GM19328 (cell line): ENCODE measurements around the gene DENND1A.
"Not testable (repeated sequence)": the region's sequence is repeated elsewhere in the genome, so short reads cannot be mapped to it uniquely, and the experiment has no call there.

Experiments used
- ATAC-seq: cut with Tn5 transposase; IDR thresholded peaks from one replicate; pipeline ENCODE4 v1.9.1; 2021; ENCODE audit warnings: mild to moderate bottlenecking, moderate library complexity; ENCODE audit not compliant: unreplicated experiment

The DENND1A gene

GRCh38 chr9:123925161-123925560, 4.8 kb downstream of the DENND1A start:
- no peak for ATAC-seq

DNA sequence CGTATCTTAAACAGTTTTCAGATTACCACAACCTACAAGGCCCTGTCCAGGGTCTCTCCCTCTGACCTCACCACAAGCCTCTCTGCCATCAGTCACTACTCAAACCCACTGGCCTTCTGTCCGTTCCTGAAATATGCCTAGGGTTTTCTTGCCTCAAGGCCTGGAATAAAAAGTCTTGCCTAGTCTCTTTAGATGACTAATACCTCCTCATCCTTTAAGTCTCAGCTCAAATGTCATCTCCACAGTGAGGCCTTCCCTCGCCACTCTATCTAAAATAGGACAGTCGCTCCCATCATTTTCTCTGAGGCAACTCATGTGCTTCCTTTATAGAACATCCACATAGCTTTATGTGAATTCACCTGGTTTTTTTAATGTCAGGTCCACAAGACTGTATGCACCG, 5.2 kb downstream of the DENND1A start:
- ATAC-seq = no peak

DNA sequence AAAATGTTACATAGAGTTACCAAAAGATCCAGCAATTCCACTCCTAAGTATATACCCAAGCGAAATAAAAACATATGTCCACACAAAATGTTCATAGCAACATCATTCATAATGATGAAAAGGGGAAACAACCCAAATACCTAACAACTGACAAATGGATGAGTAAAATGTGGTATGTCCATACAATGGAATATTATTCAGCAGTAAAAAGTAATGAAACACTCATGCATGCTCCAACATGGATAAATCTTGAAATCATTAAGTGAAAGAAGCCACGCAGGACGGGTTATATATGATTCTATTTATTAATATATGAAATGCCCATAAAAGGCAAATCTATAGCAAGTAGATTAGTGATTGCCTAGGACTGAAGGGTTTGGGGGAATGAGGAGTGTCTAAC, 6.0 kb downstream of the DENND1A start:
- no peak for ATAC-seq

DNA sequence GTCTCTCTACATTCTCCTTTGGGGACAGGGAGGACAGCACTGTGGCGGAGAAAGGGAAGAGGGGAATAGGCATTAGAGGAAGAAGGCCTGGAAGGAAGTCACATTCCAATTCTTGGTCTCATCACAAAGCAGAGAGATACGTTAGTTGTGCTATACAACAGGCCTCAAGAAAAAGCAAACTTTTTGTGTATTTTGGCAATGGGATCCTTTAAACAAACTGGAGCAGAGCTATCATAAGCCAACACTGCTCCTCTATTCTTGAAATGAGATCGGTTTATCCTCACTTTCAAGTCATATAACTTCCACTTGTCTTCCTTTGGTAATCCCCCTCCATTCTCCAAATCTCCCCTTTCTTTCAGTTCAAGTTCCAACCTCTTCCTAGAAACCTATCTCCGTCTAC, 6.5 kb downstream of the DENND1A start:
- no peak for ATAC-seq

- ATAC-seq = no peak
Observed at GRCh38 chr9:123922911-123923310, 7.0 kb downstream of the DENND1A start.

DNA sequence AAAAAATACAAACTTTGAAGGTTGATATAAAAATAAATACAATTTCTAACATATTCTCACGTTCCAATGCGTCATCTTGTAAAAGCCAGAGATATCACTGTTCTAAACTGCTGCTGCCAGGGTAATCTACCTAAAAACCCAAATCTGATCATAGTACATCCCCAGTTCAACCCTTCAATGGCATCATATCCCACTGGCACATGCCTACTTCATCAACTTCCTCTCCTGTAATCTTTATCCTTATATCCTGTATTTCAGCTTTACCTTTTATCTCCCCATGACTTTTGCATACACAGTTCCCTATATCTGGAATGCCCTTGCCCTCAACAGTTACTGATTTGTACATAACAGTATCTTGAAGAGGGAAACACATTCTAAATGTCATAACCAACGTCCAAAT, 7.5 kb downstream of the DENND1A start:
- no peak for ATAC-seq

DNA sequence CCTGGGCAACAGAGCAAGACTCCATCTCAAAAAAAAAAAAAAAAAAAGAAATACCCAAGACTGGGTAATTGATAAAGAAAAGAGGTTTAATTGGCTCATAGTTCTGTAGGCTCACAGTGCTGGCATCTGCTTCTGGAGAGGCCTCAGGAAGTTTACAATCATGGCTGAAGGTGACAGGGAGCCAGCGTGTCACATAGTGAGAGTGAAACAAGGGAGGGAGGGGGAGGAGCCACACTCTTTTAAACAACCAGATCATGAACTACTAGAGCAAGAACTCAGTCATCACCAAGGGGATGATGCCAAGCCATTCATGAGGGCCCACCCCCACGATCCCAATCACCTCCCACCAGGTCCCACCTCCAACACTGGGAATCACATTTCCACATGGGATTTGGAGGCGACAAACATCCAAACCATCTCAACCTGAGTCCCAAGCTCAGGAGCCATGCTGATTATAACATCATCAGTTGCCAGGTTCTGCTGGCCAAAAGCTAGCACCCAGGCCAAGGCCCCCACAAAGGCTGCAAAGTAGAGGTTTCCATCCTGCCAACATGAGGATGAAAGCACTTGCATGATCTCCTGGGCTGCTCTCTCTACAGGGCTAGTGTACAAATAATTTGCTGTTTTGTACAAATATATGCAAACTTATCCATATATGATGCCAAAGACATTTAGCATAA, 15.3 kb downstream of the DENND1A start:
- no peak for ATAC-seq

GRCh38 chr9:123912167-123912897, 17.6 kb downstream of the DENND1A start:
- ATAC-seq = no peak

GRCh38 chr9:123911024-123911423, 18.9 kb downstream of the DENND1A start:
- ATAC-seq = no peak

DNA sequence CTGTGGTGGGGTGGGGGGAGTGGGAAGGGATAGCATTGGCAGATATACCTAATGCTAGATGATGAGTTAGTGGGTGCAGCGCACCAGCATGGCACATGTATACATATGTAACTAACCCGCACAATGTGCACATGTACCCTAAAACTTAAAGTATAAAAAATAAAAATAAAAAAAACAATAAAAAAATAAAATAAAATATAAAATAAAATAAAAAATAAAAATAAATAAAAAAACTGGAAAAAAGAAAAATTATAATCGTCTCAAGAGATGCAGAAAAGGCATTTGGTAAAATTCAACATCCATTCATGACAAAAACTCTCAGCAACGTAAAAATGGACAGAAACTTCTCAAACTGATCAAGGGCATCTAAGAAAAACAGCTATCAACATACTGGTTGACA, 20.7 kb downstream of the DENND1A start:
- ATAC-seq = not testable (repeated sequence)

DNA sequence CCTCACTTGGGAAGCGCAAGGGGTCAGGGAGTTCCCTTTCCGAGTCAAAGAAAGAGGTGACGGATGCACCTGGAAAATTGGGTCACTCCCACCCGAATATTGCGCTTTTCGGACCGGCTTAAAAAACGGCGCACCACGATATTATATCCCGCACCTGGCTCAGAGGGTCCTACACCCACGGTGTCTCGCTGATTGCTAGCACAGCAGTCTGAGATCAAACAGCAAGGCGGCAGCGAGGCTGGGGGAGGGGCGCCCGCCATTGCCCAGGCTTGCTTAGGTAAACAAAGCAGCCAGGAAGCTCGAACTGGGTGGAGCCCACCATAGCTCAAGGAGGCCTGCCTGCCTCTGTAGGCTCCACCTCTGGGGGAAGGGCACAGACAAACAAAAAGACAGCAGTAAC, 26.4 kb downstream of the DENND1A start:
- ATAC-seq = not testable (repeated sequence)

DNA sequence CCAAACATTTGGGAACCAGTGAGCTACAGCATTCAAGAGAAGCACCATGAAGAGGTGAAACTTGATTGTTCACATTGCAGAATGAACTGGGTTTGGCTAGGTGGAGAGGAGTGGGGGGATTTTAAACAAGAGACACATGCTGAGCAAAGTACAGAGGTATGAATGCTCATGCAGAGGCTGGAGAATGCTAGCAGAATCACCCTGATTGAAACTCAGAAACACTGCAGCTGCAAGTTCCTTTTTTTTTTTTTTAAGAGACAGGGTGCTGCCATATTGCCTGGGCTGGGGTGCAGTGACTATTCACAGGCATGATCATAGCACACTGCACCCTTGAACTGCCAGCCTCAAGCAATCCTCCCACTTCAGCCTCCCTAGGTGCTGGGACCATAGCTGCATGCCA, 35.1 kb downstream of the DENND1A start:
- ATAC-seq = no peak

DNA sequence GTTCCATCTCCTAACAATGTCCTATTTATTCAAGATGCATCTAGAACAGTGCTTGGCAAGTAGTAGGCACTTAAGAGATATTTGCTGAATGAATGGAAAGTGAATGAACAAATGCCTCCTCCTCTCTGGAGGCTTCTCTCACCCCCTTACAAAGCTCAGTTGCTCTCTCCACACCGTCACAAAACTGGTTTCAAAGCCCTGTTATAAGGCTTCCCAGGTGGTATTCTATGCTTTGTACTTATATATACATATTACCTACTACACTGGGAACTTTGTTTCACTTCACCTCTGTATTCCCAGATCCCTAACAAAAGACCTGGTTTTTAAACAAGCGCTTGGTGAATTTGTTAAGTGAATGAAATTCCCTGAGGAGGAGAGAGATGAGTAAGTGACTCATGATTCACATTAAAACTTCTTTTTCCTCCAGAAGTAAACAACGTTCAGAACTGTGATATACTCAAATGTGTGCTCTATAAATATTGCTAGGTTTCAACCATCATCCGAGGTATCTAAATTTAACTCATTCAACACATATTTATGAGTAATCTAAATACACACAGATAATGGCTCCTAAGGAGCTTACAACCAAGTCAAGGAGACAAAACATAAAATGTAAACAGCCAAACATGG, 36.0 kb downstream of the DENND1A start:
- no peak for ATAC-seq

GRCh38 chr9:123893115-123893514, 36.8 kb downstream of the DENND1A start:
- ATAC-seq = no peak

GRCh38 chr9:123887837-123888236, 42.1 kb downstream of the DENND1A start:
- no peak for ATAC-seq

DNA sequence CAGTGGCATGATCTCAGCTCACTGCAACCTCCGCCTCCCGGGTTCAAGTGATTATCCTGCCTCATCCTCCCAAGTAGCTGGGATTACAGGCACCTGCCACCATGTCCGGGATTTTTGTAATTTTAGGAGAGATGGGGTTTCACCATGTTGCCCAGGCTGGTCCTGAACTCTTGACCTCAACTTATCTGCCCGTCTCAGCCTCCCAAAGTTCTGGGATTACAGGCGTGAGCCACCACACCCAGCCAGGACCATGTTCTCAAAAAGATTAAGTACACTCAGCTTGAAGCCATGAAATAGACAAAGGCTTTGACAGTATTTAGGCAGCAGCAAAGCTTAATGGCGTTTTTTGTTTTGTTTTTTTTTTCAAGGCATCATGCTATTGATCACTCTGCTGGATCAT, 44.1 kb downstream of the DENND1A start:
- ATAC-seq = not testable (repeated sequence)

- ATAC-seq = no peak
Observed at GRCh38 chr9:123883634-123884033, 46.3 kb downstream of the DENND1A start.

- ATAC-seq = no peak
Observed at GRCh38 chr9:123881604-123882003, 48.3 kb downstream of the DENND1A start.

GRCh38 chr9:123880420-123880819, 49.5 kb downstream of the DENND1A start:
- no peak for ATAC-seq

- ATAC-seq = no peak
Observed at GRCh38 chr9:123876750-123877149, 53.2 kb downstream of the DENND1A start.

DNA sequence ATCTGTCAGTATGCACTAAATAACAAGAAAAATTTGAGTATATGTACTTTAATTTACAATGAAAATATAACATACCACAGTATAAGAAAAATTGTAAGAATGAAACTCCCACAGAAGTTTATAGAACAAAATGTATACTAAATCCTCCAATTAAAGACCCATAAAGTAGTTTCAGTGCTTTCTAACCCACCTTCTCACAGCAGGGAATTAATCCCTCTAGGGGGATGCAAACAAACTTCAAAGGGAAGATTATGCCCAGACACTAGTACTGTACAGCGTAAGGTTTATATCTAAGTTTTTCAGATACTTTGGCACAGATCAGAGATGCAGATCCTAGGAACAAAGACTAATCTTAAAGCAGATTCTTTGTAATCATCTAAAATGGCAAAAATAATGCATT, 57.2 kb downstream of the DENND1A start:
- no peak for ATAC-seq

GRCh38 chr9:123871781-123872180, 58.1 kb downstream of the DENND1A start:
- no peak for ATAC-seq
